CD4-positive, alpha-beta T cell treated with Interleukin-12 subunit alpha and Interleukin-12 subunit beta, for 1 hour (primary cell): ENCODE results near the gene HYAL2.
"Not testable (repeated sequence)": the region's sequence is repeated elsewhere in the genome, so short reads cannot be mapped to it uniquely, and the experiment has no call there.

Experiments
- DNase-seq: peaks from one replicate; pipeline ENCODE4 v3.0.0-alpha.2; 2020

Gene HYAL2

DNA sequence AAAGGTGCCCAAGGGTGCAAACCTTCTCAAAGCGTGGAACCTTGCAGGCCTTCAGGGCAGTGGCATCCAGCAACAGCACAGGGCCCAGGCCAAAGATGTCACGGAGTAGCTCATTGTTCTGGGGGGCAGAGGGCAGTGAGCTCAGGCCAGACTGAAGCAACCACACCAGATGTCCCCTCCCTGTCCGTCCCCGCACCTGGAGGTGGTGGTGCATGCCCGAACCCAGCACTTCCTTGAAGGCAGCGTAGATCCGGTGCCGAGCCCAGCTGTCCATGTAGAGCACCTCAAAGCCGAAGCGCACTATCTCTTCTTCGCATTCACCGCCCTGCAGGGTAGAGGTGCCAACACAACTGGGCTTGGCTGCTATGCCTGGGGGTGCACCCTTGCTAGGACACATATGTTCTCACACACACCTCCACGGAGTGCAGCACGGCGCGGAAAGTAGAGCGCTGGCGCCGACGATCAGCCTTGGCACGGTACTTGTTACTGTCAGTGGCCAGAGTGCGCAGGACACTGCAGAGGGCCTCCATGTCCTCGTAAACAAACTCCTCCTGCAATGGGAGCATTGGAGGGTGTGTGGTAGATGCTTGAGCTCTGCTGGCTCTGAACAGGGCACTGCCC is 34.0 kb downstream of the HYAL2 start:
- DNase-seq = no peak

DNA sequence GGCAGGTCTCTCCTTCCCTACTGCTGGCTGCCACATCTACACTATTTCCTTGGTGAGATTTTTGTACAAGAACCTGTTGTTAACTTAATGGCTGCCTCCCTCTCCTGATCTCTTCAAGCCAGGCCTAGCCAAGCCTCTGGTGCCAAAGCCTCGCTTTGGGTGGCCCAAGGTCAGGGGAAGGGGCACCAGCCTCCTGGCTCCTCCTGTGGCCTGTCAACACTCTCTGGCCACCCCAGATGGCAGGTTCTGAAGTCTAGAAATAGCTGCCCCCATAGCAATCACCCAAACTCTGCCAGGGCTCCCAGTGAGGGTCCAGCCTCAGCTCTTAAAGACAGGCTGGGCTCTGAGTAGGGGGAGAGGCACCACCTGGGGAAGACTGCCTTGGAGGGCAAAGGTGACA is 35.3 kb downstream of the HYAL2 start:
- DNase-seq = no peak

DNA sequence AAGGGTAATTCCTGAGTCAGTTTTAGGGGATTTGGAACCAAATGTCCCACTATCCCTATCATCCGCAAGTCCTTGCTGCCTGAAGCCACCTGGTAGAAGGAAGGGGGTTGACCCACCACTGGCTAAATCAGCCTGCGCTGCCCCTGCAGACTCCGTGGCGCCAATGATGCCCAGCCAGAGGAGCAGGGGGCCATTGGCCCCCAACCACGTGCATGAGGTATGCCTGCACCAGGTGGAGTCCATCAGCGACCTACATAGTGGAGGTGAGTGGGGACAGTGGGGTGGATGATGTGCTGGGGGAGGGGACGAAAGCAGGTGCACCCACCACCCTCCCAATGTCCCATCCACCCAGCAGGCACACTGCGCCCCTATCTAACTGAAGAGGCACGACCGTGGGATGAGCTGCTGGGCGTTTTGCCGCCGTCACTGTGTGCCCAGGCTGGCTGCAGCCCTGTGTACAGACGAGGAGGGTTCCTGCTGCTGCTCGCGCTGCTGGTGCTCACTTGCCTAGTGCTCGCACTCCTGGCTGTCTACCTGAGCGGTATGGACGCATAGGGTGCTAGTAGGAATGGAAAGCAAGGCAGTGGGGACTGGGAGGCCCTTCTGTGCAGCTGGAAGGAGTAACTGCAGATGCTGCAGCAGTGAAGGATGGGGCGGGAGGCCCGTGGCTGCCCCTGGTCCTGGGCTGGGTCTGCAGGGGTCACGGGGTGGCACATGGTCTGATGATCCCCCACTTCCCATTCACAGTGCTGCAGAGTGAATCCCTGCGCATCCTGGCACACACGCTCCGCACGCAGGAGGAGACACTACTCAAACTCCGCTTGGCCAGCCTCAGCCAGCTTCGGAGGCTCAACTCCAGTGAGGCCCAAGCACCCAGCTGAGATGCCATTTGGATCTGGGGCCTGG is 36.0 kb downstream of the HYAL2 start:
- no peak for DNase-seq

DNA sequence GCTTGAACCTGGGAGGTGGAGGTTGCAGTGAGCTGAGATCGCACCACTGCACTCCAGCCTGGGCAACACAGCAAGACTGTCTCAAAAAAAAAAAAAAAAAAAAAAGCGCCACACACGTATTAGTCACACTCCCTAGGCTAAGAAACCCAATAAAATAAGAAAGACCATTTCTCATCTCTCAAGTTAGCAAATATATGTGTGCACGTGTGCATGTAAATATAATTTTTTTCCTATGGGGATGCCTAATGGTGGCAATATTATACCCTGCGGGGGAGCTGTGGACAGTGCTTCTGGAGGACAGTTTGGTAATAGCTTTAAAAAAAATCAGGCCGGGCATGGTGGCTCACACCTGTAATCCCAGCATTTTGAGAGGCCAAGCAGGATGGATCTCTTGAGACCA is 38.4 kb downstream of the HYAL2 start:
- DNase-seq = not testable (repeated sequence)

DNA sequence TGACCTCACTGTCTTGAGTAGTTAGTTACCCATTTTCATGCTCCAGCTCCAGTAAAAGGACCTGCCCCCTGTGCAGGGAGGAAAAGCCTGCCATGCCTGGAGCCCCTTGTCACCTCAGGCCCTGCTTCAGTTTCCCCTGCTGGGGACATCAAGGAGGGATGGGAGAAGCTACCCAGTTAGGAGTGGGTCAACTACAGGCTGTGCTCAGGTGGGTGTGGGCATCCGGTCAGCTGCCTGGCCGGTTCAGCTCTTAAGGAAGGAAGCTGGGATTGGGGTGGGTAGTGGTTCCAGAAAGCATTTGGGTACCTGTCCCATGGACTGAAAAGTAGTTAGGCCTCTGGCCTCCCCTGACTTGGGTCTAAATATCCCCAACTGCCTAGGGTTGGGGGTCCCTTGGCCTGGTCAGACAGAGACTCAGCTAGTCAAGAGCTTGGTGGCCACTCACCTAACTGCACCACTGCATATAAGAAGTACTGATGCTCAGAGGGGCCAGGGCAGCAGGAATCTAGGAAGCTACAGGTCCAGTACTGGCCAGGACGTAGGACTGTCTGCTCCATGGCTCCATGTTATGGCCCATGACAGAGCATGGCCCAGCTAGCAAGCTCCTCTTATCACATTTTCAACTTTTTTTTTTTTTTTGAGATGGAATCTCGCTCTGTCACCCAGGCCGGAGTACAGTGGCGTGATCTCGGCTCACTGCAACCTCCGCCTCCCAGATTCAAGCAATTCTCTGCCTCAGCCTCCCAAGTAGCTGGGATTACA is 43.1 kb downstream of the HYAL2 start:
- no peak for DNase-seq

DNA sequence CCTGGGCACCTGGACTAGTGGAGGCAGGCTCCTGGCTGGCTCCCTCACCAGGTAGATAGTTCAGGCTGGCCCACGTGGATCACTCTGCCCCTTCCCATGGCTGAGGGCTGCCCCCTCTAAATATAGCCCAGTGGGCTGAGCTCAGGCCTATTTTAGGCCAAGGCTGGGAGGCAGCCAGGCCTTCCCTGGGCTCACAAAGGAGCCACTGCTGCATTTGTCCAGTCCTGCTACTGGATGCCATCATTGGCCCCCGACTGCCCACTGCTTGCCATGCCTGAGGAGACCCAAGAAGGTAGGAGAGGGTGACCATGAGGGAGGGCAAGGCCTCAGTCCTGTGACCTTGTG is 43.7 kb downstream of the HYAL2 start, which contains the start of gene LSMEM2:
Gene LSMEM2, plus strand, starts transcription at position 208 of the 345 bp plus-strand sequence. Its CDS starts 27 bp downstream, at position 235.
- no peak for DNase-seq

DNA sequence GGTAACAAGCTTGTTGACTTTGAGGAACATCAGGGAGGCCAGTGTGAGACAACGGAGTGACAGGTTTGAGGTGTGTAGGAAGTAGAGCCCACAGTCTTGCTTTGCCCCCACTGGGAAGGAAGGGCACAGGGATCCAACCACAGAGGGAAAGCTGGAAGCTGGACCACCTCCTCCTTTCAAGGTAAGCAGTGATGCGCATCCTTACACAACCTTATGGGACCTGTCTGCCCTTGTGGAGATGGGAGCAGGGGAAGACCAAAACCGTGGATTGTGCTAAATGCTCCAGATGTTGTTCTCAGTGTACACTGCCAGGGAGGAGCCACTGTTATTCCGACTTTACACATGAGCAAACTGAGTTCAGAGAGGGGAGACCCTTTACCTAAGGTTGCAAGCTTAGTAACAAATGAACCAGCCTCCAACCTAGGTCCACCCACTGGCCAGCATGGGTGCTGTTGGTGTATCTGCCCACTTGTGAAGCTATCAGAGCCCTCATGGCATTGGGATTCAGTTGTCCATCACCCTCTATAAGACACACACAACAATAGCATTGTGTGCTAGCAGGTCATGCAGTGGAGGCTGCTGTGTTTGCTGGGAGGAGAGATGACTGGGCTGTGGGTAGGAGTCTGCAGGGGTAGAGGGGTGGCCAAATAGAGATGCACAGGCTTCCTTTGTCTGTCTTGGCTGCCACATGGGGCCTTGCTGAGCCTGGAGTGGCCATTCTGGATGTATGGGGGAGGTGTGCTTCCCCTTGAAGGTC is 44.2 kb downstream of the HYAL2 start:
- no peak for DNase-seq

DNA sequence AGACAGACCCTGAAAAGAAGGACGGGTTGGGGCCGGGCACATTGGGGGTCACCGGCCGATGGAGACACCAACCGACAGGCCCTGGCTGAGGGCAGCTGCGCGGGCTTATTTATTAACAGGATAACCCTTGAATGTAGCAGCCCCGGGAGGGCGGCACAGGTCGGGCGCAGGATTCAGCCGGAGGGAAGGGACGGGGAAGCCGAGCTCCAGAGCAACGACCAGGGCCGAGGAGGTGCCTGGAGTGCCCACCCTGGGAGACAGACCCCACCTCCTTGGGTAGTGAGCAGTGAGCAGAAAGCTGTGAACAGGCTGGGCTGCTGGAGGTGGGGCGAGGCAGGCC is 45.8 kb downstream of the HYAL2 start:
- no peak for DNase-seq

DNA sequence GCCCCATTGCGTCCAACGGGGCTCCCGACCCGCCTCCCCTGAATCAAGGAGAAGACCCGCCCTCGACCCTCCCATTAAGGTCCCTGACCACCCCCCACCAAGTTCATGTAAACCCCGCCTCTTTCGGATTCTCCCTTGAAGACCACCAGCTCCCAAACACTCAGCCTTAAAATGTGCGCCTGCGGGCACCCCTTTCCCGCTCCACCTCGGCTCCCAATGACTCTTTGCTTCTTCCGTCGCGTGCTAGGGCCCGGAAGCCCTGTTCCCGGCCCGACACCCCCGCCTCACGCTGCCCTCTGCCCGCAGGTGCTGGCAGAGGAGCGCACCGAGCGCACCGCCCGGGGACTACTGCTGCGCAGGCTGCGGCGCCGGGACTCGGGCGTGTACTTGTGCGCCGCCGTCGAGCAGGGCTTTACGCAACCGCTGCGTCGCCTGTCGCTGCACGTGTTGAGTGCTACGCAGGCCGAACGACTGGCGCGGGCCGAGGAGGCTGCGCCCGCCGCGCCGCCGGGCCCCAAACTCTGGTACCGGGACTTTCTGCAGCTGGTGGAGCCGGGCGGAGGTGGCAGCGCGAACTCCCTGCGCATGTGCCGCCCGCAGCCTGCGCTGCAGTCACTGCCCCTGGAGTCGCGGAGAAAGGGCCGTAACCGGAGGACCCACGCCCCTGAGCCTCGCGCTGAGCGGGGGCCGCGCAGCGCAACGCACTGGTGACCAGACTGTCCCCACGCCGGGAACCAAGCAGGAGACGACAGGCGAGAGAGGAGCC is 46.4 kb downstream of the HYAL2 start:
- peak; percentile 27 for DNase-seq

DNA sequence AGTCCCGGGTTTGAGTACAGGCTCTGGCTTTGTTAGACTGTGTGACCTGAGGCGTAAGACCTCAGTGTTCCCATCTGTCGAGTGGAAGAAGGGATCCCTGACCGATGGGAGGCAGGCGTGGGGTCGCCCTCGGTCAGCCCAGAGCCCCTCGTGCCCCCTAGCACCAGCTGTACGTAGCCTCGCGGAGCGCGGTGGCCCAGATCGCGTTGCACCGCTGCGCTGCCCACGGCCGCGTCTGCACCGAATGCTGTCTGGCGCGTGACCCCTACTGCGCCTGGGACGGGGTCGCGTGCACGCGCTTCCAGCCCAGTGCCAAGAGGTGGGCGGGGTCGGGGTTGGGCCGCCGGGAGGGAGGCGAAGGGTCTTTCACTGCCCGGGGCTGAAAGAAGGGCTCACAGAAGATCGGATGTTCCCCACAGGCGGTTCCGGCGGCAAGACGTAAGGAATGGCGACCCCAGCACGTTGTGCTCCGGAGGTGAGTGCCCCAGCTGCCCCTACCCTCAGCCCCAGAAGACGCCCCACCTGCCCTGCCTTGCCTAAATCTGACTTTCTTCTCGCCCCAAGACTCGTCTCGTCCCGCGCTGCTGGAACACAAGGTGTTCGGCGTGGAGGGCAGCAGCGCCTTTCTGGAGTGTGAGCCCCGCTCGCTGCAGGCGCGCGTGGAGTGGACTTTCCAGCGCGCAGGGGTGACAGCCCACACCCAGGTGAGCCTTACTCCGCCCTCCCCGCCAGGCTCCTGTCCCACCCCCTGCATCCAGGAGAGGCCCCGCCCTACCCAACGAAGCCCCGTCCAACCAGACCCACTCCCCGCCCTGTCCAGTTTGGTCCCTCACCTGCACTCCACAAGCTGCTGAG is 47.2 kb downstream of the HYAL2 start:
- no peak for DNase-seq

DNA sequence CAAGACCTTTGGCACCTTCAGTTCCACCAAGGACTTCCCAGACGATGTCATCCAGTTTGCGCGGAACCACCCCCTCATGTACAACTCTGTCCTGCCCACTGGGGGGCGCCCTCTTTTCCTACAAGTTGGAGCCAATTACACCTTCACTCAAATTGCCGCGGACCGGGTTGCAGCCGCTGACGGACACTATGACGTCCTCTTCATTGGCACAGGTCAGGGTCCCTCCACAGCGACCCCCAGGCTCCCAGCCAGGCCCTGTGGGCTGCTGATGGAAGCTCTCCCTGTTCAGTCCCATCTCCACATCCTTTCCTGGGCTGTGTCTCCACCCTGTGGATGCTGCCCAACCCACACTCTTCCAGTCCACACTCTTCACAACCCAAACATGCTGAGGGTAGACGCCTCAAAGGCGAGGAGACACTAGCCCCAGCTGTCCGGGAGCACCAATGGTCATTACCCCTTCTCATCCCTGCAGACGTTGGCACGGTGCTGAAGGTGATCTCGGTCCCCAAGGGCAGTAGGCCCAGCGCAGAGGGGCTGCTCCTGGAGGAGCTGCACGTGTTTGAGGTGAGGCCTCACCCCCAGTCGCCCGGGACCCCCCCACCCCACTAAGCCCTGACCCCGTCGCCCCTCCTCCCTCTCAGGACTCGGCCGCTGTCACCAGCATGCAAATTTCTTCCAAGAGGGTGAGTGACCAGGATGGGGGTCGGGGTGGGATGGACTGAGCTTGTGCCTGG is 48.0 kb downstream of the HYAL2 start:
- DNase-seq = peak; percentile 71

DNA sequence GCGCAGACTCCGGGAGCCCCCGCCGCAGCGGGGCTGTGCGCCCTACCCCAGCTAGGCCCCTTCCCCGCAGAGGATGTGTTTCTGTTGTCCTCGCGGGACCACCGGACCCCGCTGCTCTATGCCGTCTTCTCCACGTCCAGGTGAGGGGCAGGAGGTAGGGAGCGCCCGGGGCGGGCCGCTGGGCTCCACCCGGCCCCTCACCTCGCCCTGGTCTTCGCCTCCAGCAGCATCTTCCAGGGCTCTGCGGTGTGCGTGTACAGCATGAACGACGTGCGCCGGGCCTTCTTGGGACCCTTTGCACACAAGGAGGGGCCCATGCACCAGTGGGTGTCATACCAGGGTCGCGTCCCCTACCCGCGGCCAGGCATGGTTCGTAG is 48.9 kb downstream of the HYAL2 start:
- DNase-seq = no peak

DNA sequence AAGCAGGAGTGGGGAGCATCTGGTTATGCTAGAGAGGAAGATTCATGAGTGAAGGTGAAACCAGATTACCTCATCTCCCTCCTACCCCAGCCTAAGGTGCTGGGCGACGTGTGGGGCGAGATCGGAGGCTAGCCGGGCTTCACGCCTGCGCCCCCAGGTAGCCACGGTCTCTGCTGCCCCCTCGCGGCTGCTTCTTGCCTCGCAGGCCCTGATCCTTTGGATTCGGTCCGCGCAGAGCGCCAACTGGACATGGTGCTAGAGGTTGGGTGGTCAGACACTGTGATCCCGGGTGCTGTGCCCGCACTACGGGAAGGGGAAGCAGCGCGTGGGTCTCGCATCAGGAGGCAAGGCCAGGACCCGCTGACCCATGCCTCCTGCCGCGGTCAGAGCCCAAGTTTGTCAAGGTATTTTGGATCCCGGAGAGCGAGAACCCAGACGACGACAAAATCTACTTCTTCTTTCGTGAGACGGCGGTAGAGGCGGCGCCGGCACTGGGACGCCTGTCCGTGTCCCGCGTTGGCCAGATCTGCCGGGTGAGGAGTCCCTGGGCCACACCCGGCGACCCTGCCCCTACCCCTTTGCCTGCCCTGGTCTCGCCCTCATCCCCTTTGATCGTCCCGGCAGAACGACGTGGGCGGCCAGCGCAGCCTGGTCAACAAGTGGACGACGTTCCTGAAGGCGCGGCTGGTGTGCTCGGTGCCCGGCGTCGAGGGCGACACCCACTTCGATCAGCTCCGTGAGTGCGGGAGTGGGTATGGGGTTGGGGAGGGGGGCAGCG is 49.4 kb downstream of the HYAL2 start:
- DNase-seq = peak; percentile 87

DNA sequence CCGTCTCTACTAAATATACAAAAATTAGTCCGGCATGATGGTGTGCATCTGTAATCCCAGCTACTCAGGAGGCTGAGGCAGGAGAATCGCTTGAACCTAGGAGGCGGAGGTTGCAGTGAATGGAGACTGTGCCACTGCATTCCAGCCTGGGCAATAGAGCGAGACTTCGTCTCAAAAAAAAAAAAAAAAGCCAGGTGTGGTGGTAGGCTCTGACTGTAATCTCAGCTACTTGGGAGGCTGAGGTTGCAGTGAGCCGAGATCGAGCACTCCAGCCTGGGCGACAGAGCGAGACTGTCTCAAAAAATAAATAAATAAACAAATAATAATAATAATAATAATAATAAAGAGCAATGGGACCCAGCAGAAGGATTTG is 50.0 kb downstream of the HYAL2 start:
- DNase-seq = not testable (repeated sequence)

DNA sequence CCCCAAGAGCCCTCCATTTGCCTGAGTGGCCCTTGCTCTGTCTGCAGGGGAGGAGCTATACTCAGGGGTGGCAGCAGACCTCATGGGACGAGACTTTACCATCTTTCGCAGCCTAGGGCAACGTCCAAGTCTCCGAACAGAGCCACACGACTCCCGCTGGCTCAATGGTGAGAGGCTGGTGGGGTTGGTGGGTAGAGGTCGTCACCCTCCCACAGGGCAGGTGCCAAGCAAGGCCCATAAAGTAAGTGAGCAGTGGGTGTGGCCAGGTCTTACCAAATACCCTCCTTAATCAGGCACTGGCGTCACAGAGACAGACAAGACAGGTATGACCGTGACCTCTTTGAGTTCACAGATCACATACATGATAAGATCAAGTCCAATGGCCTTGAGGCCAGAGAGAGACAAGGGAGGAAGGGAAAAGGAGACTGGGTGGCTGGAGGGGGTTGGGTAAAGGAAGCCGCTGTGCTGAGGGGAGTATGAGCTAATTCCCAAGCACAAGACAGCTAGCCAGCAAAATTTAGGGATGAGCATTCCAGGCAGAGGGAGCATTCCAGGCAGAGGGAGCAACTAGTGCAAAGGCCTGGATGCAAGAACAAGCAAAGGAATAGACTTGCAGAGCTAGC is 51.1 kb downstream of the HYAL2 start:
- no peak for DNase-seq

DNA sequence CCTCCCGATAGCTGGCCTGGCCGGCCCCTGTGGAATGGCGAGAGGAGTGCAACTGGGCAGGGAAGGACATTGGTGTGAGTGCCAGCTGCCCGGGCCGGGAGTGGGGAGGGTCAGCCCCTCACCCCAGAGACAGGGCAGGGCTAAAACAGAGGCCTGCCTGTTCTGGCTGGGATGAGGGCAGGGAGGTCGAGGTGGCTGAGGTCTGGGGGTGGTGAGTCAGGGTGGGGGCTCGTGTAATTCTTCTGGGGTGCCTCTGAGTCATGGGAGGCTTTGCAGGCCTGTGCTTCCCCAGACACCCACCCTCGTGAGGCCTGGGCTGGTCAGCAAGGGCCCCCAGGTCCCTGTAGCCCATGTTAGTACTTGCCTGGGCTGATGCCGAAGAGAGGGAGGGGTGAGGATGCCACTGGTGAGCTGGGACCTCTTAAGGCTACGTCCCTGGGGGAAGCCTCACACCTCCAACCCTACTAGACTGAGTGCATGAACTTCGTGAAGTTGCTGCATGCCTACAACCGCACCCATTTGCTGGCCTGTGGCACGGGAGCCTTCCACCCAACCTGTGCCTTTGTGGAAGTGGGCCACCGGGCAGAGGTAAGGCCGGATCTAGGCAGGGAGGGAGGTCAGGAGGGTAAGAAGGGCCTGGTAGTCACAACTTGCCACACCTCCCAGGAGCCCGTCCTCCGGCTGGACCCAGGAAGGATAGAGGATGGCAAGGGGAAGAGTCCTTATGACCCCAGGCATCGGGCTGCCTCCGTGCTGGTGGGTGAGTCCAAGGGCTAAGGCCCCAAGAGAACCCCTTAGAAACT is 51.9 kb downstream of the HYAL2 start:
- DNase-seq = no peak

DNA sequence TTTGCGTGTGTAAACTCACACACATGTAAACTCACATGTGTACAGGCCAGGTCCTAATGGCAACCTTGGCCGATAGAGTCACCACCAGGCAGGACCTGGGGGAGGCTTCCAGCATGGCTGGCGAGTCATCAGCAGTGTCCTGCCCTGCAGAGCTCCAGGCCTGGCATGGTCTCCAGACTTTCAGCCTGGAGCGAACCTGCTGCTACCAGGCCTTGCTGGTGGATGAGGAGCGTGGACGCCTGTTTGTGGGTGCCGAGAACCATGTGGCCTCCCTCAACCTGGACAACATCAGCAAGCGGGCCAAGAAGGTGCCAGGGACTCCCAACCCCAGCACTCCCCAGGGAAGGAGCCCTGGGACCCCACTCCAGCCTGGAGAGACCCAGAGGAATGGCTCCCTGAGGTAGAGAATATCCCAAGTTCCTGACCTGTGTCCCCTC is 52.5 kb downstream of the HYAL2 start:
- no peak for DNase-seq

DNA sequence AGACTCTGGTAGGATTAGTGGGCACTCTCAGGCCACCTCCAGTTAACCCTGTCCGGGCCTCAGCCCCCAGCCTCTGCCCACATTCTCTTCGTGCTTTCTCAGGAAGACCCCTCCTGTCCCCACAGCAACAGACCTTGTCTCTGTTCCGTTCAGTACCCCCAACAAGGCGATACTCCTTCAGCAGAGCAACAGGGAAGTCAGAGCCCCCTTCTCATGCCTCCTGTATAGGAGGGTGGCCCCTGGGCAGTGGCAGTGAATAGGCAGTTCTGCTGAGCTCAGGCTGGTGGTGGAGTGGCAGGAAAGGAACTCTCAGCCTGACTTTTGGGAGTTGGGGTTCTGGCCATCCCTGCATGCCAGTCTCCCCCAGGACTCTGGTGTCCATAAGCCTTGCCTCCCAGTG is 53.1 kb downstream of the HYAL2 start:
- DNase-seq = no peak
